Measurements from ENCODE around the gene FBXL5.

DNA sequence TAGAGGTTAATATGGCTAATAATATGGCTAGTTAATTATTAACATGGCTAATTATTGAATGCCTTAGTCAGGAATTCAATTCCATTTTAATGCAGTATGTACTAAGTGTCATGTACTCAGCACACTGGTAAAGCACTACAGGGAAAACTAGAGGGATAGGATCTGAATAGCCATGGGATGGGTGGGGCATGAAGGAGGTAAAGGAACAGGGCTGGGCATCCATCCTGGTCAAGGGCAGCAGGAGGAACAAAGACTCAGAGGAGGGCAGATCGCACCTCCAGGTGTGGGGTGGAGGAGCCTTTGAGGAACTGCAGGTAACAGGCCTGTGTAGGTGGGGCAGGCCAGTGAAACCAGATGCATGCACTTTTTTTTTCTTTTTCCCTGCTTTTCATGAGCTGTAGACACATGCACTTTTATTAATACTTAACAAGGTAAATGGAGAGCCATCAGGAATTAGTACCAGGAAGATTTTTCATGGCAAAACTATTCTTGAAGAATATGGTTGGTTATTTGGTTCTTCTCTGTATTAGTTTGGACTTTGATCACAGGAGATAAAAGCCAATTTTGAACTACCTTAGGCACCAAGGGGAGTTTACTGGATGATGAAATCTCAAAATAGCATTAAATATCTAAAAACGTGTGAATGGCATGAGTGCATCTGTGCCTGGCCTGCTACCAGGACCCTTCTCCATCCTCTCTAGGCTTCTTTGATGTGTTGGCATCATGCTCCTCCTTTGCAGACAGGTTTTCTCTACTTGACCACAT is 97.2 kb downstream of the FBXL5 start:
- TF ChIP-seq, protein P1, sequence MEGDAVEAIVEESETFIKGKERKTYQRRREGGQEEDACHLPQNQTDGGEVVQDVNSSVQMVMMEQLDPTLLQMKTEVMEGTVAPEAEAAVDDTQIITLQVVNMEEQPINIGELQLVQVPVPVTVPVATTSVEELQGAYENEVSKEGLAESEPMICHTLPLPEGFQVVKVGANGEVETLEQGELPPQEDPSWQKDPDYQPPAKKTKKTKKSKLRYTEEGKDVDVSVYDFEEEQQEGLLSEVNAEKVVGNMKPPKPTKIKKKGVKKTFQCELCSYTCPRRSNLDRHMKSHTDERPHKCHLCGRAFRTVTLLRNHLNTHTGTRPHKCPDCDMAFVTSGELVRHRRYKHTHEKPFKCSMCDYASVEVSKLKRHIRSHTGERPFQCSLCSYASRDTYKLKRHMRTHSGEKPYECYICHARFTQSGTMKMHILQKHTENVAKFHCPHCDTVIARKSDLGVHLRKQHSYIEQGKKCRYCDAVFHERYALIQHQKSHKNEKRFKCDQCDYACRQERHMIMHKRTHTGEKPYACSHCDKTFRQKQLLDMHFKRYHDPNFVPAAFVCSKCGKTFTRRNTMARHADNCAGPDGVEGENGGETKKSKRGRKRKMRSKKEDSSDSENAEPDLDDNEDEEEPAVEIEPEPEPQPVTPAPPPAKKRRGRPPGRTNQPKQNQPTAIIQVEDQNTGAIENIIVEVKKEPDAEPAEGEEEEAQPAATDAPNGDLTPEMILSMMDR (IDR thresholded peaks at IDR 0.05): no peak
- TF ChIP-seq POLR2A (IDR thresholded peaks at IDR 0.05): no peak

Data from thyroid gland (tissue), 4 donors.